ENCODE data around the gene GPBAR1. TPM values are rescaled to one million over a fixed set of nuclear protein-coding genes. Genes with fewer than 3 reads are reported as not detected.

Gene GPBAR1
- total RNA-seq, 1 experiment from 2014 or later: 0.20 TPM

- TF ChIP-seq ZNF532 (CRISPR knock-in tag; IDR thresholded peaks at IDR 0.05; ENCODE audit: borderline replicate concordance) (no peak), ZNF232 (CRISPR knock-in tag; IDR thresholded peaks at IDR 0.05) (no peak), ELF4 (CRISPR knock-in tag; IDR thresholded peaks at IDR 0.05; ENCODE audit: low read depth) (no peak)
Observed at GRCh38 chr2:218228366-218229090, 32.3 kb upstream of the GPBAR1 start (continued).

GRCh38 chr2:218229239-218229638 is 31.6 kb upstream of the GPBAR1 start:
- Mint-ChIP-seq H3K9me3 (peaks cover 7% of the 10 kb centered on the region), H3K36me3 (peaks cover 77% of the 10 kb centered on the region), H3K4me3 (no peak overlapping the region), H3K4me1 (no peaks in the 10 kb centered on the region), H3K27ac (no peak overlapping the region), H3K27me3 (ENCODE audit: low read depth) (no peaks in the 10 kb centered on the region)
- ChIA-PET POLR2A (no interaction called here), CTCF (interaction anchor here (1.5 kb wide), 1 partner anchor 60 kb away, joined by 4 read pairs; no protein-coding TSS in a partner anchor)
- ATAC-seq: no peak
- no peak for DNase-seq (ENCODE audit: low spot score)
- no peak for TF ChIP-seq ARID4B (CRISPR knock-in tag; IDR thresholded peaks at IDR 0.05; ENCODE audit: borderline replicate concordance)
- TF ChIP-seq CTCF (IDR thresholded peaks at IDR 0.05): no peak
- no peak for TF ChIP-seq ZBTB21 (CRISPR knock-in tag; IDR thresholded peaks at IDR 0.05; ENCODE audit: borderline replicate concordance)
- TF ChIP-seq SOX15 (CRISPR knock-in tag; IDR thresholded peaks at IDR 0.05): no peak
- no peak for TF ChIP-seq ZNF138 (CRISPR knock-in tag; conservative IDR thresholded peaks at IDR 0.05)
- no peak for TF ChIP-seq ZNF263 (CRISPR knock-in tag; IDR thresholded peaks at IDR 0.05; ENCODE audit: low read depth)
- TF ChIP-seq E2F4 (CRISPR knock-in tag; IDR thresholded peaks at IDR 0.05; ENCODE audit: borderline replicate concordance, low read depth): no peak
- no peak for TF ChIP-seq ZSCAN18 (CRISPR knock-in tag; IDR thresholded peaks at IDR 0.05)
- no peak for TF ChIP-seq GABPB1 (CRISPR knock-in tag; IDR thresholded peaks at IDR 0.05)
- no peak for TF ChIP-seq JAZF1 (CRISPR knock-in tag; IDR thresholded peaks at IDR 0.05)
- TF ChIP-seq CREB1 (CRISPR knock-in tag; IDR thresholded peaks at IDR 0.05): no peak
- TF ChIP-seq HMGXB4 (CRISPR knock-in tag; IDR thresholded peaks at IDR 0.05): no peak
- no peak for TF ChIP-seq NR2C2 (CRISPR knock-in tag; IDR thresholded peaks at IDR 0.05)
- TF ChIP-seq ZNF219 (CRISPR knock-in tag; IDR thresholded peaks at IDR 0.05; ENCODE audit: borderline replicate concordance): no peak
- TF ChIP-seq ZNF317 (CRISPR knock-in tag; IDR thresholded peaks at IDR 0.05; ENCODE audit: borderline replicate concordance, low read depth): no peak
- TF ChIP-seq RELA (CRISPR knock-in tag; IDR thresholded peaks at IDR 0.05; ENCODE audit: borderline replicate concordance): no peak
